H1 (cell line): Measurements from ENCODE around the gene SPTLC3. TPM values are rescaled to one million over a fixed set of nuclear protein-coding genes. Genes with fewer than 3 reads are reported as not detected.
A peak's percentile ranks its signal among the peaks of the same experiment; 100 is the strongest.

ENCODE experiments used
- CTCF ChIA-PET: fragments of 300-600 bp; sonication (Branson Sonifier 250); formaldehyde crosslinking; loops from one replicate; lab custom pipeline; 2021; ENCODE audit not compliant: partially characterized antibody; lab: Charles Lee
- POLR2A ChIA-PET: fragments of 300-600 bp; sonication (Branson Sonifier 250); formaldehyde crosslinking; loops from one replicate; lab custom pipeline; 2021; ENCODE audit warnings: inconsistent platforms; ENCODE audit not compliant: partially characterized antibody; lab: Charles Lee
- DNase-seq, 2 experiments: peaks; one replicate each; pipeline versions ENCODE4 v3.0.0 to v3.0.0-alpha.2; 2010 to 2022; ENCODE audit warnings: low spot score in 2 of 2, low read depth in 1 of 2, mixed read lengths in 1 of 2
- FAIRE-seq: peaks from 2 replicates; lab custom pipeline; 2011; peaks lifted over from hg19 to GRCh38; lab: Jason Lieb, UNC
- H2AFZ ChIP-seq: 2 replicates; pipeline ENCODE4 v1.8.1; 2012; ENCODE audit warnings: low read length, inconsistent platforms
- H2AK5ac ChIP-seq: 2 replicates; pipeline ENCODE4 v1.6.1; 2013; ENCODE audit warnings: low read depth, low read length
- H2BK120ac ChIP-seq: replicated peaks from 2 replicates; pipeline ENCODE3; 2013; ENCODE audit warnings: low read depth, low read length, inconsistent platforms
- H2BK12ac ChIP-seq: 2 replicates; pipeline ENCODE4 v1.6.1; 2013; ENCODE audit warnings: low read depth, low read length
- H2BK15ac ChIP-seq: 2 replicates; pipeline ENCODE4 v1.6.1; 2013; ENCODE audit warnings: low read length
- H2BK20ac ChIP-seq: 2 replicates; pipeline ENCODE4 v1.6.1; 2013; ENCODE audit warnings: low read length
- H2BK5ac ChIP-seq: 2 replicates; pipeline ENCODE4 v1.6.1; 2013; ENCODE audit warnings: low read depth, low read length
- H3K14ac ChIP-seq: 2 replicates; pipeline ENCODE4 v1.6.1; 2013; ENCODE audit warnings: inconsistent platforms; ENCODE audit not compliant: insufficient read length
- H3K18ac ChIP-seq: 2 replicates; pipeline ENCODE4 v1.6.1; 2013; ENCODE audit warnings: low read length; ENCODE audit errors: extremely low read depth
- H3K23ac ChIP-seq: 2 replicates; pipeline ENCODE4 v1.6.1; 2013; ENCODE audit warnings: inconsistent platforms; ENCODE audit not compliant: insufficient read length
- H3K23me2 ChIP-seq: 2 replicates; pipeline ENCODE4 v1.6.1; 2013; ENCODE audit warnings: low read depth, low read length
- H3K27ac ChIP-seq: 2 replicates; pipeline ENCODE4 v1.6.1; 2011; ENCODE audit warnings: low read depth, low read length, inconsistent platforms
- H3K27me3 ChIP-seq, 4 experiments: replicated peaks in 1 of 4; 1 replicate in 1 of 4; 2 replicates in 3 of 4; pipeline versions ENCODE4 v1.6.1 to v1.8.1; 2011 to 2013; ENCODE audit warnings: low read length in 3 of 4, mild to moderate bottlenecking in 3 of 4, inconsistent platforms in 2 of 4, mixed read lengths in 2 of 4, moderate library complexity in 1 of 4; ENCODE audit not compliant: control insufficient read depth in 3 of 4, insufficient read depth in 3 of 4; ENCODE audit errors: extremely low read depth in 1 of 4
- H3K36me3 ChIP-seq, 4 experiments: 2 replicates each; pipeline versions ENCODE4 v1.6.1 to v1.8.1; 2011 to 2013; ENCODE audit warnings: mild to moderate bottlenecking in 4 of 4, low read length in 3 of 4, moderate library complexity in 2 of 4, control low read depth in 1 of 4, inconsistent platforms in 1 of 4; ENCODE audit not compliant: insufficient read depth in 4 of 4, control insufficient read depth in 2 of 4
- H3K4ac ChIP-seq: replicated peaks from 2 replicates; pipeline ENCODE3; 2013; ENCODE audit warnings: low read length, low read depth, mixed read lengths, inconsistent platforms; ENCODE audit not compliant: insufficient read length
- H3K4me1 ChIP-seq, 4 experiments: replicated peaks in 1 of 4; 1 replicate in 1 of 4; 2 replicates in 3 of 4; pipeline versions ENCODE4 v1.6.1 to v1.8.1; 2011 to 2013; ENCODE audit warnings: low read length in 3 of 4, inconsistent platforms in 2 of 4, mixed read lengths in 1 of 4; ENCODE audit not compliant: insufficient read depth in 4 of 4, control insufficient read depth in 3 of 4
- H3K4me2 ChIP-seq, 2 experiments: 2 replicates each; pipeline versions ENCODE4 v1.6.1 to v1.8.1; 2011 to 2013; ENCODE audit warnings: low read depth in 2 of 2, low read length in 2 of 2, control low read depth in 1 of 2, inconsistent platforms in 1 of 2, mild to moderate bottlenecking in 1 of 2; ENCODE audit not compliant: insufficient read depth in 1 of 2
- H3K4me3 ChIP-seq, 4 experiments: fragments of 200-600, 300-600 bp in 1 of 4; sonication (generic), shearing (Covaris generic), sonication (Bioruptor Twin) in 1 of 4; 2 replicates each; pipeline versions ENCODE4 v1.5.1 to v1.8.1; 2011 to 2016; ENCODE audit warnings: low read length in 4 of 4, low read depth in 3 of 4, control low read depth in 2 of 4, inconsistent platforms in 2 of 4, mild to moderate bottlenecking in 2 of 4, mixed read lengths in 1 of 4, moderate library complexity in 1 of 4; ENCODE audit not compliant: insufficient read depth in 2 of 4; ENCODE audit errors: extremely low read depth in 1 of 4
- H3K56ac ChIP-seq: replicated peaks from 2 replicates; pipeline ENCODE3; 2013; ENCODE audit warnings: low read depth, mild to moderate bottlenecking, mixed read lengths, low read length, inconsistent platforms; ENCODE audit not compliant: insufficient read length
- H3K79me1 ChIP-seq: 2 replicates; pipeline ENCODE4 v1.6.1; 2013; ENCODE audit warnings: low read depth, low read length, control low read depth
- H3K79me2 ChIP-seq, 2 experiments: 2 replicates each; pipeline versions ENCODE4 v1.6.1 to v1.8.1; 2012 to 2013; ENCODE audit warnings: low read length in 2 of 2, mild to moderate bottlenecking in 2 of 2, inconsistent platforms in 1 of 2; ENCODE audit not compliant: insufficient read depth in 2 of 2, control insufficient read depth in 1 of 2
- H3K9ac ChIP-seq, 4 experiments: replicated peaks in 1 of 4; 1 replicate in 1 of 4; 2 replicates in 3 of 4; pipeline versions ENCODE4 v1.6.1 to v1.8.1; 2011 to 2013; ENCODE audit warnings: low read depth in 3 of 4, low read length in 3 of 4, control low read depth in 2 of 4, mild to moderate bottlenecking in 2 of 4, moderate library complexity in 2 of 4, inconsistent platforms in 1 of 4; ENCODE audit errors: extremely low read depth in 1 of 4
- H3K9me3 ChIP-seq, 2 experiments: 2 replicates each; pipeline versions ENCODE4 v1.6.1 to v1.8.1; 2012 to 2013; ENCODE audit warnings: mild to moderate bottlenecking in 2 of 2, moderate library complexity in 2 of 2, control low read depth in 1 of 2, inconsistent platforms in 1 of 2, low read depth in 1 of 2, low read length in 1 of 2, mixed read lengths in 1 of 2; ENCODE audit not compliant: insufficient read depth in 2 of 2
- H4K20me1 ChIP-seq, 2 experiments: replicated peaks in 1 of 2; 2 replicates each; pipeline versions ENCODE3 to v1.8.1; 2011 to 2013; ENCODE audit warnings: inconsistent platforms in 2 of 2, low read length in 2 of 2, mild to moderate bottlenecking in 1 of 2; ENCODE audit not compliant: insufficient read depth in 2 of 2, control insufficient read depth in 1 of 2
- H4K5ac ChIP-seq: 2 replicates; pipeline ENCODE4 v1.6.1; 2013; ENCODE audit warnings: low read length, low read depth, mixed read lengths, inconsistent platforms; ENCODE audit not compliant: insufficient read length
- H4K8ac ChIP-seq: 2 replicates; pipeline ENCODE4 v1.8.0; 2013; ENCODE audit warnings: mild to moderate bottlenecking, moderate library complexity, low read length, inconsistent platforms; ENCODE audit not compliant: insufficient read depth; ENCODE audit errors: extremely low read depth
- H4K91ac ChIP-seq: replicated peaks from 2 replicates; pipeline ENCODE3; 2013; ENCODE audit warnings: low read length, mixed read lengths, inconsistent platforms; ENCODE audit not compliant: insufficient read length
- BCL11A ChIP-seq, 2 experiments: IDR thresholded peaks; one replicate each; pipeline ENCODE4 v1.6.1; 2011; ENCODE audit warnings: low read depth in 2 of 2, low read length in 2 of 2, mild to moderate bottlenecking in 2 of 2
- CHD2 ChIP-seq: IDR thresholded peaks from 2 replicates; pipeline ENCODE4 v1.6.1; 2012; ENCODE audit warnings: low read length, improper control_type of control experiment
- EGR1 ChIP-seq: IDR thresholded peaks from 2 replicates; pipeline ENCODE4 v1.6.1; 2011; ENCODE audit warnings: low read depth, low read length, borderline replicate concordance
- EP300 ChIP-seq, 2 experiments: IDR thresholded peaks; 1 replicate in 1 of 2; 2 replicates in 1 of 2; pipeline ENCODE4 v1.6.1; 2011 to 2012; ENCODE audit warnings: low read depth in 2 of 2, low read length in 2 of 2, mild to moderate bottlenecking in 2 of 2, borderline replicate concordance in 1 of 2, inconsistent platforms in 1 of 2, moderate library complexity in 1 of 2
- RAD21 ChIP-seq, 2 experiments: IDR thresholded peaks in 1 of 2; conservative IDR thresholded peaks in 1 of 2; 2 replicates each; pipeline ENCODE4 v1.6.1; 2011; ENCODE audit warnings: low read depth in 2 of 2, low read length in 2 of 2, improper control_type of control experiment in 1 of 2, inconsistent platforms in 1 of 2, mild to moderate bottlenecking in 1 of 2, moderate library complexity in 1 of 2
- RBBP5 ChIP-seq: IDR thresholded peaks from 2 replicates; pipeline ENCODE4 v1.7.1; 2012; ENCODE audit warnings: low read depth, mild to moderate bottlenecking, inconsistent platforms, low read length, moderate library complexity, borderline replicate concordance
- WGBS, 2 experiments: shearing (Covaris generic) in 1 of 2; methylation state at CpG; one replicate each; pipeline versions ENCODE4 v1.1.6 to v1.1.7; 2013 to 2015; ENCODE audit warnings: low lambda C conversion rate in 2 of 2, mixed read lengths in 2 of 2, inconsistent platforms in 1 of 2, low coverage in 1 of 2, missing lambda C conversion rate in 1 of 2; ENCODE audit not compliant: insufficient replicate concordance in 2 of 2, insufficient coverage in 1 of 2, insufficient read length in 1 of 2; ENCODE audit errors: extremely low coverage in 1 of 2, missing lambda C conversion rate in 1 of 2; 5-methylcytosine and 5-hydroxymethylcytosine counted together
- polyA plus RNA-seq, 7 experiments: library from polyadenylated mRNA; depleted of rRNA in 3 of 7; stranded (reverse) in 5 of 7; unstranded in 2 of 7; fragments of >200 nt in 5 of 7; fragments of 200-250 nt in 2 of 7; gene quantifications; 1 replicate in 5 of 7; 2 replicates in 1 of 7; 4 replicates in 1 of 7; pipeline versions ENCODE4 v1.2.1 to v1.2.3, GENCODE V29; 2011 to 2013; ENCODE audit warnings: missing spikeins in 2 of 7, mixed read lengths in 2 of 7
- total RNA-seq: library from RNA; stranded (reverse); fragmentation: NEBNext Ultra II Directional; extraction: Animal tissue kit (Norgen Biotek cat#: 25700); gene quantifications from 2 replicates; pipeline ENCODE4 v1.2.1, GENCODE V29; 2021
- TF ChIP-seq, protein P1 (sequence below): IDR thresholded peaks from 2 replicates; pipeline ENCODE4 v1.6.1; 2011; ENCODE audit warnings: low read depth, mild to moderate bottlenecking, low read length; ENCODE audit not compliant: insufficient read depth
- TF ChIP-seq, protein P2 (sequence below): IDR thresholded peaks from 2 replicates; pipeline ENCODE4 v1.6.1; 2012; ENCODE audit warnings: inconsistent platforms

Gene SPTLC3
- total and polyA plus RNA-seq, 2 of the 8 experiments (the other 6 are each of a cell fraction or from before 2014, with no cell fraction given): 0.23 to 0.82 TPM

DNA sequence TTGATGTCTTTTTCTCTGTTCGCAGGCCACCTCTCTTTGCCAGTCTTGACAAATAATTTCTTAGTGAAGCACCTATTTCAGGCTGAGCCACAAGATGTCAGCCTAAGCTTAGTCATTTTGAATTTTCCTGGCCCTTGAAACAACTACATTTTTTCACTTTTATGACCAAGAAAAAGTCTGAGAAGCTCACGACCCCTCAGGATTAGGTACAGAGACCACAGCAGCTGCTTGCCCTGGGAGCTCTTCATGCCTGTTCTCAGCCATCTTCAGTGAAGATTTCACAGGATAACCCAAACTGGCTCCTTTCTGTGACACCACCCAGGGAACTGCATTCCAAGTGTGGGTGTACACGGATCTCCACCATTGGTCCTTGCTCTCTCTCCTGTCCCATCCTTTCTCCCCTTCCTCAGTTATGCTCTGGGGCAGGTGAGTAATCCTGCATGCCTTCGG lies 38.4 kb upstream of the SPTLC3 start:
- no peak overlapping the region for H2BK15ac ChIP-seq
- no peaks in the 10 kb centered on the region for H4K20me1 ChIP-seq
- no peak overlapping the region for H3K56ac ChIP-seq
- H4K8ac ChIP-seq: 0 out of 2 replicates have a peak overlapping the region, but pooled peaks have one; percentile 7
- DNase-seq: no peak
- no peaks in the 10 kb centered on the region for H3K27me3 ChIP-seq
- H3K4me3 ChIP-seq: no peak overlapping the region
- WGBS, 2 experiments: 89% methylated on average over 4 of the region's 4 CpGs; no CpG with 5 or more reads in 1 of the 2 experiments
- no peak overlapping the region for H4K91ac ChIP-seq
- H2AFZ ChIP-seq: peak overlapping the region; percentile 61; the same call in 1 of the 2 replicates
- H3K36me3 ChIP-seq: no peaks in the 10 kb centered on the region
- no peak overlapping the region for H2BK5ac ChIP-seq
- H3K27ac ChIP-seq: no peak overlapping the region
- no peak overlapping the region for H3K14ac ChIP-seq
- FAIRE-seq: peak; percentile 62
- H3K4me2 ChIP-seq: no peak overlapping the region
- ChIA-PET CTCF (interaction anchor here (0.6 to 8.5 kb wide), 21 partner anchors 9 to 1084 kb away, joined by 3 to 53 read pairs (median 3); no protein-coding TSS in a partner anchor), POLR2A (no interaction called here)
- H3K9me3 ChIP-seq: peaks cover 12 to 14% of the 10 kb centered on the region in 2 experiments
- H2AK5ac ChIP-seq: no peak overlapping the region
- no peaks in the 10 kb centered on the region for H3K23me2 ChIP-seq
- H3K4ac ChIP-seq: no peak overlapping the region
- H3K79me2 ChIP-seq: no peaks in the 10 kb centered on the region
- H2BK120ac ChIP-seq: no peak overlapping the region
- H4K5ac ChIP-seq: no peak overlapping the region
- H3K23ac ChIP-seq: no peak overlapping the region
- no peak overlapping the region for H3K18ac ChIP-seq
- H2BK12ac ChIP-seq: no peak overlapping the region
- peaks cover 0 to 5% (median 0%) of the 10 kb centered on the region in 4 experiments; a peak in 1 of 7 replicates for H3K4me1 ChIP-seq
- H3K79me1 ChIP-seq: no peaks in the 10 kb centered on the region
- no peak overlapping the region for H3K9ac ChIP-seq
- H2BK20ac ChIP-seq: no peak overlapping the region
- TF ChIP-seq BCL11A (IDR thresholded peaks at IDR 0.05; ENCODE audit: low read depth in 2 of 2, low read length in 2 of 2) (no peak), RBBP5 (no peak), EGR1 (no peak), CHD2 (no peak), EP300 (IDR thresholded peaks at IDR 0.05; ENCODE audit: borderline replicate concordance in 1 of 2, low read depth in 2 of 2, low read length in 2 of 2) (no peak), RAD21 (IDR thresholded peaks at IDR 0.05 in 1 of 2, conservative IDR thresholded peaks at IDR 0.05 in 1 of 2; ENCODE audit: low read depth in 2 of 2, low read length in 2 of 2) (peak; percentile 85)
- TF ChIP-seq, protein P1, sequence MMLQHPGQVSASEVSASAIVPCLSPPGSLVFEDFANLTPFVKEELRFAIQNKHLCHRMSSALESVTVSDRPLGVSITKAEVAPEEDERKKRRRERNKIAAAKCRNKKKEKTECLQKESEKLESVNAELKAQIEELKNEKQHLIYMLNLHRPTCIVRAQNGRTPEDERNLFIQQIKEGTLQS: no peak
- TF ChIP-seq, protein P2, sequence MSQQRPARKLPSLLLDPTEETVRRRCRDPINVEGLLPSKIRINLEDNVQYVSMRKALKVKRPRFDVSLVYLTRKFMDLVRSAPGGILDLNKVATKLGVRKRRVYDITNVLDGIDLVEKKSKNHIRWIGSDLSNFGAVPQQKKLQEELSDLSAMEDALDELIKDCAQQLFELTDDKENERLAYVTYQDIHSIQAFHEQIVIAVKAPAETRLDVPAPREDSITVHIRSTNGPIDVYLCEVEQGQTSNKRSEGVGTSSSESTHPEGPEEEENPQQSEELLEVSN: no peak
